OCI-M2 (cell line): ENCODE results near the gene MEGF6.

ENCODE experiments used
- DNase-seq: peaks from one replicate; lab custom pipeline; 2025; ENCODE audit not compliant: unreplicated experiment; lab: John Stamatoyannopoulos, UW

MEGF6 gene

DNA sequence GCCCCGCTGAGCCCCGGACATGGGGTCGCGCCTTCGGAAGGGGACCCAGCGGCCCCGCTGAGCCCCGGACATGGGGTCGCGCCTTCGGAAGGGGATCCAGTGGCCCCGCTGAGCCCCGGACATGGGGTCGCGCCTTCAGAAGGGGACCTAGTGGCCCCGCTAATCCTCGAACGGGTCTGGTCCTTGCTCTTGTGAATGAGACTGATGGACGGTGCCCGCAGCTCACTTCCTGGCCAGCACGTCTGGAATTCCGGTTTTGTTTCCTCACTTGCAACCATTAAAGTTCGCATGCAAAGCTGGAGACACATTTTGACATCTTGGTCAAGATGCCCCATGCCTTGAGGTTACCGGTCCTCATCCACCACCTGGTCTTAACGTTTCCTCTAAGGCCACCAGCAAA lies 33.0 kb upstream of the MEGF6 start:
- no peak for DNase-seq

DNA sequence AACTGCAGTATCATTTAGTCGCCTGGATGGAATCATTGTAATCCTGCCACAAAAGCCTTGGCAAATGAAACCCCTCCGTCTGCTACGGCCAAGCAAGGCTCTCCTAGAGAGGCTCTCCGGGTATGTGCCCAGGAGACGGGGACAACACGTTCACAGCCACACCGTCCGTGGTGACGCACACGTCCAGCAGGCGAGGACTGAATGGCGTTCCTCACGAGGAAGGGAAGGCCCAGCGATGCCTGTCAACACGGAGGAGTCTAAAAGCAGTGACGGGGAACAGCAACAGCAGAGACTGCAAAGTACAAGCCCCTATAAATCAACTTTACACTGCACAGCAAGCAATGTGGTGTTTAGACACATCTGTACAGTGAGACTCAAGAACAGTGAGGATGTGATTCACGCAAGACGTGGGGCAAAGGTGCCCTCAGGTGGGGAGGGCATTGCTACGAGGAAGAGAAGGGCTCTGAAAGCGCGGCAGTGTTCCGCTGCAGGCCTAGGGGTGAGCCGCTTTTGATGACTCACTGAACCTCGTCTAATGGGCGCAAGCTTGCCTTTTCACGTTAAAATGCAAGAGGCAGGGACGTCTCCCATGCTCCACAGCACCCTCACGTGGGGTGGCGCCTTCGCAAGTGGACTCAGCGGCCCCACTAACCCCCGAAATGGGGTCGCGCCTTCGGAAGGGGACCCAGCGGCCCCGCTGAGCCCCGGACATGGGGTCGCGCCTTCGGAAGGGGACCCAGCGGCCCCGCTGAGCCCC lies 31.8 kb upstream of the MEGF6 start:
- no peak for DNase-seq

DNA sequence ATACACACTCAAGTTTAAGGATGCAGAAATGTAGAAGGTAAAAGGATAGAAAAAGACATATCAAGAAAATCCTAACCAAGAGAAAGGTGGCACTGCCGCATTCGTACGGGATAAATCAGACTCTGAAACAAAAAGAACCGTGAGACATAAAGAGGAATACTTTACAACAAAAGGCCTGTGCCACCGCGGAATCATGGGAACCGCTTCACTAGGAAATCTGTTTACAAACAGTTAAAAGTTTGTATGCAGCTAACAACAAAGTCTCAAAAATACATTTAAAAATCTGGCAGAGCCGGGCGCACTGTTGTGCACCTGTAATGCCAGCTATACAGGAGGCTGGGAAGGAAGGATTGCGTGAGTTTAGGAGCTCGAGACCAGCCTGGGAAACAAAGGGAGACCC lies 30.5 kb upstream of the MEGF6 start:
- no peak for DNase-seq

DNA sequence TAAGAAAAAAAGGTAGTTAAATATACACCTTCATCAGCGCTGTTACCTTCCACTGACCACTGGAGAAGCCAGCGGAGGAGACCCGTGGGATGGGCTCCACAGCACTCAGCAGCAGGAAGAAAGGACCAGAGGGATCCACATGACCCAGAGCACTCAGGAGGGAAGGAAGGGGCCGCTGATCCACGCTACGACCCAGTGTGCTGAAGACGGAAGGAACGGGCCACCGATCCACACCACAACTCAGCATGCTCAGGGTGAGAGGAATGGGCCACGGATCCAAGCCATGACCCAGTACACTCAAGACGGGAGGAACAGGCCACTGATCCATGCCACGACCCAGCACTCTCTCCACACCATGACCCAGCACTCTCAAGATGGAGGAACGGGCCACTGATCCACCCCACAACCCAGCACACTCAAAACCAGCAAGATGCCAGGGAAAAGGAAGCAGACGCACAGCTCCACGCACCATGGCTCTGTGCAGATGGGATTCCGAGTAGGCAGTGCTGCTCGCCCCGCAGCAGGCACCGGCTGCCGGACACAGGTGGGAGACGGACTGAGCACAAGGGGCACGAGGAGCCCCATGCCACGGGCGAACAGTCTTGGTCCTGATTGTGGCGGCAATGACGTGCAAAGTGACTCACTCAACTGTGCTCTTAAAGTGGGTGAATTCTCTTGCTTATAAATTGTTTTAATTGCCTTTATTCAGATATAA lies 29.9 kb upstream of the MEGF6 start:
- no peak for DNase-seq

DNA sequence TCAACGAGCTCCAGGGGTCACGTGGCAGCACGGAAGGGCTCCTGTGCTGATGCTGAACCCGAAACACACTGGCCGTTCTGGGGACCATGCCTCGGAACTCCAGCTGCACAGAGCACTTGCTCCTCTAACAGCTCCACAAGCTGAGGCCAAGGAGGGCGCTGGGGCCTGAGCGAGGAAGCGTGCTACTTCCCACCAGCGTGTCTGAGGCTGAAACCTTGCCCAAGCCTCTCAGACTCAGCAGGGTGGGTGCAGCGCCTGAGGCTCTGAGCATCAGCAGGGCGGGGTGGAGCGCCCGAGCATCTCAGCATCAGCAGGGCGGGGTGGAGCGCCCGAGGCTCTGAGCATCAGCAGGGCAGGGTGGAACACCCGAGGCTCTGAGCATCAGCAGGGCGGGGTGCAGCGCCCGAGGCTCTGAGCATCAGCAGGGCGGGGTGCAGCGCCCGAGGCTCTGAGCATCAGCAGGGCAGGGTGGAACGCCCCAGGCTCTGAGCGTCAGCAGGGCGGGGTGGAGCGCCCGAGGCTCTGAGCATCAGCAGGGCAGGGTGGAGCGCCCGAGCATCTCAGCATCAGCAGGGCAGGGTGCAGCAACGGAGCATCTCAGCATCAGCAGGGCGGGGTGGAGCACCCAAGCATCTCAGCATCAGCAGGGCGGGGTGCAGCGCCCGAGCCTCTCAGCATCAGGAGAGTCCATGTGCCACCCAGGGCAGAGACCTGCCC lies 29.0 kb upstream of the MEGF6 start:
- DNase-seq = no peak

DNA sequence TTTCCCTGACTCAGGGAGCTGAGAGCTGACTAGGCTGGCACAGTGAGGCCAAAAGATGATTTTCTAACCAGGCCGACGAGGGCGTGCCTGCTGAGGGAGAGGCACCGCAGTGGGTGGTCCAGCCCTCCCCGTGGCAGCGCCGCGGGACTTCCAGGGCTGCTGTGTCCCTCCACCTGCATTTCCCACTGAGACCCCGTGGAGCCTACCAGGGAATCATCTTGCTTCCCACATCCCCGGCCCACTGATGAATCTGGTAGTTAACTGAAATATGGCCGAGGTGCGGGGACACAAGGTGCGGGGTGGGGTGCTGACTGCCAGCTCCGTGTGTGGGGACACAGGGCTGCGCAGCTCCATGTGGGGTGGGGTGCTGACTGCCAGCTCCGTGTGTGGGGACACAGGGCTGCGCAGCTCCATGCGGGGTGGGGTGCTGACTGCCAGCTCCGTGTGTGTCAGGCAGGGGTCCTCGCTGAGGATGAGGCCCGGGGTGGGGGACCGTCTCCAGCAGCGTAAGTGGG lies 28.1 kb upstream of the MEGF6 start:
- no peak for DNase-seq

DNA sequence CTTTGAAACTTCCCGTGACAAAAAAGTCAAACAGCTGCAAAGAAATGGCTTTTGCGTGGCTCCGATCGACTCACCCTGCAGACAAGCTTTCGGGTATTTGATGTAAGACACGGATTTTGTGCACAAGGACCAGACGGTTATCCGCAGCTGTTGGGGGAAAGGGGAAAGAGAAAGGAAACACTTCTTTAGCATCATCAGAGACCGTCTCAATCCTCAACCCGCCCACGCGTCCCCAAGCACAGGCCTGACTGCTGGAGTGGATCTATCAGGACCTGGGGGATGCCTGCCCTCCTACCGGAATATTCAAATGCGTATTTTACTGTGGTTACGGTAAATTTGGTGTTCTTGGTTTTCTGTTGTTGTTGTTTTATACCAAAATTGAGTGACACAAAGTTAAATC lies 27.4 kb upstream of the MEGF6 start:
- DNase-seq = no peak

DNA sequence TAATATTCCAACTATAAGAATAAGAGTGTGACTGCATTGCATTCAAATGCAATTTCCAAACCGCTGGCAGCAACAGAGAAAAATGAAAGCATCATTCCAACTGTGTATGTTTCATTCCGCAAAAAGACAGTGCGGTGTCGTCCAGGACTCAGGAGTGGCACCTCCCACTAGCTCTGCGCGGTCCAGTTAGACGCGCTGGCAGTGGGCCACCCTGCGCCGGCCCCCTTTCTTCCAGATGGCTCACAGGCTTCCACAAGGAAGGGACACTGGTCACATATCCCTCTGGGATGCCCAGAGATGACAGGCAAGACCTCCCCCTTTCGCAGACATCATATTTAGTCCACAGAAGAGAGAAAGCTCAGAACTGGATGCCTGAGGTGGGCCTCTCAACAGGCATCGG lies 26.7 kb upstream of the MEGF6 start:
- DNase-seq = no peak

DNA sequence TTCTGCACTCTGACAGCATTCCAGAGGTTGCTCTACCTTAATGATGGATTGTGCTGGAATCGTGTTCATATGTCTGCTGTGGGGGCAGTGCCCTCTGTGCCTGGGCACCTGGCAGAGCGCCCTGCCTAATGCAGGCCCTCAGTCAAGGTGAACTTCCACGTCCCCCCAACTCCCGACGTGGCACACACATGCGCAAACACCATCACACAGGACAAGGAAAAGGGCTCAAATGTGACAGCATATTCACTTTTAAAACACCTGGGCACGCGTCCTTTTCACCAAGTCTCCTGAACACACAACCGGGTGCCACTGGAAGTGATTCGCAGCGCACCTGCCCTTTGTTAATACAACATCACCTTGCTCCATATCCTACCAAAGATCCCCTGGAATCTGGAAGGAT lies 25.2 kb upstream of the MEGF6 start:
- no peak for DNase-seq

DNA sequence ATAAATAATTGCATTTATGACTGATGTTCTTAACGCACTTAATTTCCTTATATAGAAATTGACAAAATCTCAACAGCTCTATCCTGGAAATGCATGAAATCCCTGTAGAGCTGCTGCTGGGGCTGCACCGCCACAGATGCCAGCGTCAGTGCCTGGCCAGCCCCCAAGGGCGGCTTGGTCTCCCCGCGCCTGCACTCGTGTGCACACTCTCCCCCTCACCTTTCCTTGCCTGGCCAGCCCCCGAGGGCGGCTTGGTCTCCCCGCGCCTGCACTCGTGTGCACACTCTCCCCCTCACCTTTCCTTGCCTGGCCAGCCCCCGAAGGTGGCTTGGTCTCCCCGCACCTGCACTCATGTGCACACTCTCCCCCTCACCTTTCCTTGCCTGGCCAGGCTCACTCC lies 24.8 kb upstream of the MEGF6 start:
- DNase-seq = no peak

DNA sequence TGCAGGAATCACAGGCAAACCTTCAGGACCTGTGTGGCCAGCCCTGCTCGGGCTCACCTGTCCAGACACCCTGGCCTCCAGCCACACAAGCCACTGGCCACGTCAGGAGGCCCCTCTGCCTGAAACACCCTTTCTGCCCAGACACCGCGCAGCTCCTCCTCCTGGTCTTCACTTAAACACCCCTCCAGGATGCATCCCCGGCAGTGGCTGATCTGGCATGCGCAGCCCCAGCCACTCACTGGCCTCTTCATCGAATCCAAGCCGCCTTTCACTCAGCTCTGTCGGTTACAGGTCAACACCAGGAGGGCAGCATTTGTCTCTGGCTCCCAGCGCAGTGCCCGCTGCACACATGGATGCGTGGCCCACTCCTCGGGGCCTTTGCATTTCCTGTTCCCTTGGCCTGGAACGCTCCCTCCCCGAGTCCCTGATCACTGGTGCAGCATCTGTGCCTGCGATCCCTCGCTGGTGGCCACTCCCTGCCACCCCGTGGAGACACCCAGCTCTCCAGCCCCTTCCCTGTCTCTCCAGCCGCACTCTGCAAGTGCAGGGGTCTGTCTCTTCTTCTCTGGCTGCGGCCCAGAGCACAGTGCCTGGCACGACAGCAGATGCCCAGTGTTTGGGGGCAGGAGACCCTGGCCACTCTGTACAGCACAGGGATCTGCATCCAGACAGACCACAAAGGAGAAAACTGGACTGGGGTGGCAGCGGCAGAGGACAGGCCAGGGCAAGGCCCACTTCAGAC lies 22.9 kb upstream of the MEGF6 start:
- DNase-seq = no peak

DNA sequence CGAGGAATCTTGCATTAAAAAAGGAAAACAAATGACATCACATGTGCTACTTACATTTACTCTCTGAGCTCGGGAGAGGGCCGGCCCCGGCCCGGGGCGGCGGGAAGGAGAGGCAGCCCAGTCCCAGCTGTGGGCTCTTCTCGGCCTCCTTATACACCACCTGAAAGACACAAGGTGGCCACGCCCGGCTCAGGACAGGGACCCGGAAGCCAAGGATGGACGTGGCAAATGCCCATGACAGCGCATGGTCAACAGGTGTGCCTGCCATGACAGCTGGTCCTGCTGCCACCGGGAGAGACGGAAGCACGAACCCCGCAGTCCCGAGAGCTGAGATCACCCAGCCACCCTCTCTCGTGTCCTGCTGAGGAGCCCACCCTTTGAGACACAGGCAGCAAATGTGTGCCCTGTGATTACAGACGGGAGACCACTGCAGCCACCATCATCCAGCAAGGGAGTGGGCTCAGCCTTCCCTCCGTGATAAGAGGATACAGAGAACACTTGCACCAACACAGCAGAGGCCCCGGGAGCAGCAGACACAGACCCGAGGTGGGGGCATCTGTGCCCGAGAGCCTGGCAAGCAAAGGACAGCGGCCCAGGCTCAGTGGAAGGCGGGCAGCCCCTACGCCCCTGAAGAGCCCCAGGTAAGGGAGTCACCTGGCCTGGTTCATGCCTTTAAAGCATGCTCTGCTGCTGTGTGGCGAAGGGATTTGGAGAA lies 22.2 kb upstream of the MEGF6 start:
- no peak for DNase-seq

DNA sequence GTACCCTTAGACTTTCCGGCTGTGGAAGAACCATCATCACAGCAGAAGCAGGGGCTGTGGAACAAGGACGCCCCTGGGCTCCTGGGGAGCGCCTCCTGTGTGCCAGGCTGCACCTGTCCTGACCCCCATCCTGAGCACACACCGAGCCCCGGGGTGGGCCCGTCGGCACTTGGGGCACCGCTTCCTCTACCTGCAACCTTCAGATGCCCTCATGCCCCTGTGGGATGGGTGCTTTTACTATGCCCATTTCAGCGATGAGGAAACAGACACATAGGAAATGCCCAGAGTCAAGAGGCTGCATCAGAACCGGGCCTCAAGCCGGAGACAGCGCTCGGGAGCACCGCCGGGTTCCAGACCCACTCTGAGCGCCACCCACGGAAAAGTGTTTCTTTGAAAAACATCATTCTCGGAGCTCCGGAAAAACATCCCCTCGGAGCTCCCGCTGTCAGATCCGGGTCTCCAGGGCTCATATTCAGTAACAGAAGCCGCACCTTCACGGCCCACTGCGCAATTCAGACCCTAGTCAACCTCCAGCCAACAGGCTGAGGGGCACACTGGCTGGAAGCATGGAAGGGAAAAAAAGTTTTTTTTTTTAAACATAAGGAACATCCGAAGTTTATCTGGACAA lies 21.5 kb upstream of the MEGF6 start:
- no peak for DNase-seq

DNA sequence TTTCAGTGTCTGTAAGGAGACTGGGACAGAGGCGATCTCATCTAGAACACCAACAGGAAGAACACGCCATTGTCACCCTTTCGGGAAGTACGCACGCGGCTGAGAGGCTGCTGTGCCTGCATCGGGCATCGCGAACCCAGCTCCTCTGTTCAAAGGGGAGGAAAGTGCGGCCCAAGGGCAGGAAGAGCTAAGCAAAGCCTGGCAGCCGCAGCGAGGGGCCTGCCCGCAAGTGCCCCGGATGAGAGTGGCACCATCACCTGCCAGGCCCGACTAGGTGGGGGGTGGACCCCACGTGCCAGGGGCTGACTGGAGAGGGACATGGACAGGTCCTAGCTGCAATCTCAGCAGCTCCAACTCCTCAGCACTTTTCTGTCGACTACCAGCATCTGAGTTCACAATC lies 21.0 kb upstream of the MEGF6 start:
- no peak for DNase-seq

DNA sequence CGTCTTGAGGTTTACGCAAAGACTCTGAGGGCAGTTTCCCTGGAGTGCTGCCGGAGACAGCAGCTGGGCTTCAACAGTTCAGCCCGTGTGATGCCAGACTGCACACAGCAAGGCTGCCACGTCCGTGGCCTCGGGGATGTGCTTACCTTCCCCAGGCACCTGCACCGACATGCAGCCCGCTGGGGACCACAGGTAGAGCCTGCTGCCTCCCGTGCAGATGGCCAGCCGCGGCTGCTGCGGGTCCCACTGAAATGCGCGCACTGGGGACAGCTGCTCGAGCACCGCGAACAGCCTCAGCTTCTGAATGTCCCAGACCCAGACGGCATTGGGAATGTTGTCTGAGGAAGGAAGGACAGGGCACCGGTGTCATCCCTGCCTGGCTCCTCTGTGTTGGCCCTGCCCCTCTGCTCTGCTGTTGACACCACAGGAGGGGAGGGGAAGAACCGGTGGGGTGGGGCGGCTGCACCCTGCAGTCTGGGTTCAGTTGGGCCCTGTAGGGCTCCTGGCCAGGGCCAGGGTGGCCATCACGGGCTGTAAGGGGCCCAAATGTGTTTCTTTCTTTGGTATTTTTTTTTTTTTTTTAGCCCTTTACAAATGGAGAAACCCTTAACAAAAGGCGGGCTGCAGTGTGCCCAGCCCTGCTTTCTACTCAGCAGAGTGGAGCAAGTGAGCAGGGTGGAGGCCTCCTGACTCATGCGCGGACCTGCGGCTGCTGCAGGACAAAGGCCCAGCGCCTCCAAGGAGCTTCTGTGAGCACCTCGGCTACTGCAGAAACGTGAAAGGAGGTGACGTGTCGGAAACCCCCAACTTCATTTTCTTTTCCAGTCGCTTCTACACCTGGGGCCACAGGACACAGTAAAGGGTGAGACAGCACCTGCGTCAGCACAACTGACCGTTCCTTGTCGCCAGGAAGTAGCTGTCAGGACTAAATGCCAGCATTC lies 20.3 kb upstream of the MEGF6 start:
- DNase-seq = no peak

DNA sequence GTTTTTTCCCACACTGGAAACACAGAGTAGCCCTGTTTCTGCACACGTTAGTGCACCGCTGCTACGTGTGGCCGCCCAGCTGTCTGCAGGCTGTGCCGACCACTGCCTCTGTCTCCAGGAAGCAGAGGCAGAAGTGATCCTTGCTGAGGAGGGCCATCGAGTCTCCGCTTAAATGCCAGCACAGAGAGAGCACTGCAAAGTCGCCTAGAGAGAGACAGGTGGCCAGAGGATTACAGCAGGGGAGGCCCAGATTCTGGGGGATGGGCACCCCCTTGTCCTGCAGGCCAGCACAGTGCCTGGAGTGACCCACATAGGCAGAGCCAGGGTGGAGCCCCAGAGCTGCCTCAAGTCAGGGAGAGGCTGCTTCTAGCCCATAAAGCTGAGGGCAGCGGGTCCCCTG lies 19.6 kb upstream of the MEGF6 start:
- no peak for DNase-seq

DNA sequence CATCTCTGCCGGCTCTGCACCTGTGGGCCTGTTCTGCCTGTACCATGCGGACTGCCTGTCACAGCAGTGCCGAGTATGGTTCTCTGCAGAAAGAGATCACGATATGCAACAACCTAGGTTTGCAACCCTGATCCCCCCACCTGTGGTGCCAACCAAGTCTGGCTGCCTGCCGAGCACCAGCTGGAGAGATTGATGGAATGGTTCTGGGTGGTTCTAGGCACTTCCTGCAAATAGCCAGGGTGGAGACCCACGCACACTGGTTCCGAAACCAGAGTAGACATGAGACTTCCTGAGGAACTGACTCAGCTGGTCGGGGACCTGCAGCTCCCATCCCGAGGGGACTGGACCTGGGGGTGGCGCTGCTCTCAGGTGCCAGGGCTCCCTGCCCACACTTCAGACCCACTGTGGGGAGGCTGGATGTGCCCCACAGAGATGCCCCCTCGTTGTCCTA lies 18.9 kb upstream of the MEGF6 start:
- no peak for DNase-seq

DNA sequence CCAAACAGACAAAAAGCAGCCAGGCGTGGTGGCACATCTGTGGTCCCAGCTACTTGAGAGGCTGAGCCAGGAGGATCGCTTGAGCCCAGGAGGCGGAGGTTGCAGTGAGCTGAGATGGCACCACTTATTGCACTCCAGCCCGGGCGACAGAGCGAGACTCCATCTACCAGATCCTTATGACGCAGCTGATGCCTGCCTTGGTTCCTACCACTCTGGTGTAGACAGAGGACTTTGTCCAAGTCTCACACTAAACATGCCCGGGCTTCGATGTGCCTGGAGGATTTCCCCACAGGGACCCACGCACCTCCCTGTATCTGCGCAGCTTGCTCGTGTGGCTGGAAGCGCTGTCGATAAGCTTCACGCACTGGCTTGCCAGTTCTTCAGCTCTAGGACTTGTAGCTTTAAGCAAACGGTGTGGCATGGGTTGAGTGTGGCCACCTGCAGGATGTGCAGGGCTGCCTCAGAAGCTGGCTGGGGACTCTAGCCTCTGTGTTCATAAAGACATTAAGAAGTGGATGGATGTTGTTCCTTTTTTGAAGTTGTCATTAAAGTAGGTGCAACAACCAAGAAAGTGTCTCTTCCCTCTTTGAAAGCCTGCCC lies 18.4 kb upstream of the MEGF6 start:
- DNase-seq = no peak

DNA sequence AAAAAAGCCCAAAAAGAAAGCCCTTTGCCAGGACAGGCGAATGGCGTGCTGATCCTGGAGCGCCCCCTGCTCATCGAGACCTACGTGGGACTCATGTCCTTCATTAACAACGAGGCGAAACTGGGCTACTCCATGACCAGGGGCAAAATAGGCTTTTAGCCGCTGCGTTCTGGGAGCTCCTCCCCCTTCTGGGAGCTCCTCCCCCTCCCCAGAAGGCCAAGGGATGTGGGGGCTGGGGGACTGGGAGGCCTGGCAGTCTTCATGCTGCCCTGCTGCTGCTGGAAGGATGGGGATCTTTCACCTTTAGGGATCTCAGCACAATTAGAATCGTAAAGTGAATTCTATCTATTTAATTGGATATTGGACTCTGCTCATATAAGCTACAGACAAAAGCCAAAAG lies 17.1 kb upstream of the MEGF6 start:
- DNase-seq = no peak
